ENCODE measurements around the gene CDIPT.

DNA sequence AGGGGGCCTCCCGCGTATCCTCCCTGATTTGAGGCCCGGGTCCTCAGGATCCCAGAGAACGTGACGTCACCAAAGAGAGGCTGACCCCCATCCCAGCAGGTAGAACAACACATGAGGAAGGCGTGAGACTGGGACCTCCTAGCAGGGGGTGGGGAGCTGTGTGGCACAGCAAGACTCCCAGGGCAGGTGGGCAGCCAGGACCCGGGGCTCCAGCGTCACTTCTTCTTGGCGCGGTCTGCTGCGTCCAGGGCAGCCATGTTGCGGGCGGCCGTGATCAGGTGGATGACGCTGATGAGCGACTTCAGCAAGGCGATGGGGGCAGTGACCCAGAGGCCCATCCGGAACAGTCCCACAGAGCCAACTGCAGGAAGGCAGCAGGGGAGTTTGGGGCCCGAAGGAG lies 4.1 kb downstream of the CDIPT start:
- TF ChIP-seq RAD21 (IDR thresholded peaks at IDR 0.05; ENCODE audit: low read depth) (no peak), POLR2A (IDR thresholded peaks at IDR 0.05; ENCODE audit: borderline replicate concordance, extremely low read depth, insufficient read depth, insufficient read length) (no peak), ELF1 (IDR thresholded peaks at IDR 0.05; ENCODE audit: borderline replicate concordance, low read depth) (no peak), POLR2AphosphoS5 (IDR thresholded peaks at IDR 0.05; ENCODE audit: low read depth, low read length) (no peak), EZH2phosphoT487 (IDR thresholded peaks at IDR 0.05; ENCODE audit: borderline replicate concordance) (no peak), ZNF274 (IDR thresholded peaks at IDR 0.05; ENCODE audit: low read depth, low read length) (no peak)
- TF ChIP-seq, protein P1, sequence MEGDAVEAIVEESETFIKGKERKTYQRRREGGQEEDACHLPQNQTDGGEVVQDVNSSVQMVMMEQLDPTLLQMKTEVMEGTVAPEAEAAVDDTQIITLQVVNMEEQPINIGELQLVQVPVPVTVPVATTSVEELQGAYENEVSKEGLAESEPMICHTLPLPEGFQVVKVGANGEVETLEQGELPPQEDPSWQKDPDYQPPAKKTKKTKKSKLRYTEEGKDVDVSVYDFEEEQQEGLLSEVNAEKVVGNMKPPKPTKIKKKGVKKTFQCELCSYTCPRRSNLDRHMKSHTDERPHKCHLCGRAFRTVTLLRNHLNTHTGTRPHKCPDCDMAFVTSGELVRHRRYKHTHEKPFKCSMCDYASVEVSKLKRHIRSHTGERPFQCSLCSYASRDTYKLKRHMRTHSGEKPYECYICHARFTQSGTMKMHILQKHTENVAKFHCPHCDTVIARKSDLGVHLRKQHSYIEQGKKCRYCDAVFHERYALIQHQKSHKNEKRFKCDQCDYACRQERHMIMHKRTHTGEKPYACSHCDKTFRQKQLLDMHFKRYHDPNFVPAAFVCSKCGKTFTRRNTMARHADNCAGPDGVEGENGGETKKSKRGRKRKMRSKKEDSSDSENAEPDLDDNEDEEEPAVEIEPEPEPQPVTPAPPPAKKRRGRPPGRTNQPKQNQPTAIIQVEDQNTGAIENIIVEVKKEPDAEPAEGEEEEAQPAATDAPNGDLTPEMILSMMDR (IDR thresholded peaks at IDR 0.05 in 2 of 3, conservative IDR thresholded peaks at IDR 0.05 in 1 of 3; ENCODE audit: borderline replicate concordance in 1 of 3, insufficient read depth in 1 of 3, low read depth in 2 of 3, low read length in 2 of 3) = no peak
- TF ChIP-seq, protein P2, sequence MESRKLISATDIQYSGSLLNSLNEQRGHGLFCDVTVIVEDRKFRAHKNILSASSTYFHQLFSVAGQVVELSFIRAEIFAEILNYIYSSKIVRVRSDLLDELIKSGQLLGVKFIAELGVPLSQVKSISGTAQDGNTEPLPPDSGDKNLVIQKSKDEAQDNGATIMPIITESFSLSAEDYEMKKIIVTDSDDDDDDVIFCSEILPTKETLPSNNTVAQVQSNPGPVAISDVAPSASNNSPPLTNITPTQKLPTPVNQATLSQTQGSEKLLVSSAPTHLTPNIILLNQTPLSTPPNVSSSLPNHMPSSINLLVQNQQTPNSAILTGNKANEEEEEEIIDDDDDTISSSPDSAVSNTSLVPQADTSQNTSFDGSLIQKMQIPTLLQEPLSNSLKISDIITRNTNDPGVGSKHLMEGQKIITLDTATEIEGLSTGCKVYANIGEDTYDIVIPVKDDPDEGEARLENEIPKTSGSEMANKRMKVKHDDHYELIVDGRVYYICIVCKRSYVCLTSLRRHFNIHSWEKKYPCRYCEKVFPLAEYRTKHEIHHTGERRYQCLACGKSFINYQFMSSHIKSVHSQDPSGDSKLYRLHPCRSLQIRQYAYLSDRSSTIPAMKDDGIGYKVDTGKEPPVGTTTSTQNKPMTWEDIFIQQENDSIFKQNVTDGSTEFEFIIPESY (IDR thresholded peaks at IDR 0.05; ENCODE audit: extremely low read depth, insufficient replicate concordance, low read length) = no peak

Measured in HCT116 (cell line).